Measurements from ENCODE around the gene PRKAG3. TPM values are rescaled to one million over a fixed set of nuclear protein-coding genes. Genes with fewer than 3 reads are reported as not detected.
"Not testable (repeated sequence)": the region's sequence is repeated elsewhere in the genome, so short reads cannot be mapped to it uniquely, and the experiment has no call there.

PRKAG3 gene
- total RNA-seq, 2 experiments from 2014 or later, result not detected

GRCh38 chr2:218846963-218847362 lies 15.4 kb upstream of the PRKAG3 start:
- H3K27ac Mint-ChIP-seq, result not testable (repeated sequence)

GRCh38 chr2:218844334-218844733 lies 12.7 kb upstream of the PRKAG3 start:
- H3K4me3 Mint-ChIP-seq; H3K27me3 Mint-ChIP-seq; H3K27ac Mint-ChIP-seq; H3K4me1 Mint-ChIP-seq; DNase-seq; H3K36me3 Mint-ChIP-seq; H3K9me3 Mint-ChIP-seq; ATAC-seq (ENCODE audit: low read depth); POLR2A ChIA-PET: not testable (repeated sequence)

More at GRCh38 chr2:218846963-218847362, 15.4 kb upstream of the PRKAG3 start:
- H3K27me3 Mint-ChIP-seq; H3K36me3 Mint-ChIP-seq; DNase-seq; H3K9me3 Mint-ChIP-seq; H3K4me3 Mint-ChIP-seq; ATAC-seq (ENCODE audit: low read depth); H3K4me1 Mint-ChIP-seq: not testable (repeated sequence)
- POLR2A ChIA-PET, result interaction anchor here (1.4 kb wide), 1 partner anchor 188 kb away, joined by 5 read pairs; the partner anchor contains the start of genes BCS1L and ZNF142

GRCh38 chr2:218839888-218840287 lies 8.3 kb upstream of the PRKAG3 start:
- peaks cover 4% of the 10 kb centered on the region for H3K9me3 Mint-ChIP-seq
- no peak for DNase-seq
- POLR2A ChIA-PET, result no interaction called here
- no peaks in the 10 kb centered on the region for H3K4me1 Mint-ChIP-seq
- H3K4me3 Mint-ChIP-seq, result no peak overlapping the region
- H3K36me3 Mint-ChIP-seq, result no peaks in the 10 kb centered on the region
- H3K27ac Mint-ChIP-seq, result no peak overlapping the region
- H3K27me3 Mint-ChIP-seq, result peaks cover 22% of the 10 kb centered on the region
- ATAC-seq (ENCODE audit: low read depth), result no peak

- Mint-ChIP-seq H3K4me1 (no peaks in the 10 kb centered on the region), H3K27ac (no peak overlapping the region), H3K9me3 (peaks cover 4% of the 10 kb centered on the region), H3K27me3 (peaks cover 22% of the 10 kb centered on the region), H3K36me3 (no peaks in the 10 kb centered on the region), H3K4me3 (no peak overlapping the region)
- no peak for DNase-seq
- no peak for ATAC-seq (ENCODE audit: low read depth)
- POLR2A ChIA-PET, result no interaction called here
Observed at GRCh38 chr2:218839430-218839829, 7.8 kb upstream of the PRKAG3 start.

- Mint-ChIP-seq H3K9me3 (peaks cover 1% of the 10 kb centered on the region), H3K27ac (no peak overlapping the region), H3K27me3 (peaks cover 25% of the 10 kb centered on the region), H3K4me3 (no peak overlapping the region), H3K36me3 (no peaks in the 10 kb centered on the region), H3K4me1 (no peaks in the 10 kb centered on the region)
- POLR2A ChIA-PET, result no interaction called here
- ATAC-seq (ENCODE audit: low read depth) (no peak), DNase-seq (no peak)
Observed at GRCh38 chr2:218837495-218837894, 5.9 kb upstream of the PRKAG3 start.

GRCh38 chr2:218834685-218835084 lies 3.1 kb upstream of the PRKAG3 start:
- Mint-ChIP-seq H3K27me3 (peaks cover 26% of the 10 kb centered on the region), H3K27ac (no peak overlapping the region), H3K4me1 (peaks cover 2% of the 10 kb centered on the region), H3K4me3 (no peak overlapping the region), H3K36me3 (no peaks in the 10 kb centered on the region), H3K9me3 (peaks cover 1% of the 10 kb centered on the region)
- ATAC-seq (ENCODE audit: low read depth) (no peak), DNase-seq (no peak)
- POLR2A ChIA-PET, result no interaction called here

- Mint-ChIP-seq H3K4me1 (peaks cover 2% of the 10 kb centered on the region), H3K4me3 (no peak overlapping the region), H3K36me3 (no peaks in the 10 kb centered on the region), H3K27ac (no peak overlapping the region), H3K9me3 (peaks cover 1% of the 10 kb centered on the region), H3K27me3 (peaks cover 20% of the 10 kb centered on the region)
- DNase-seq, result no peak
- no peak for ATAC-seq (ENCODE audit: low read depth)
- POLR2A ChIA-PET, result no interaction called here
Observed at GRCh38 chr2:218833023-218833609, 1.5 kb upstream of the PRKAG3 start.

- H3K4me1 Mint-ChIP-seq, result peaks cover 2% of the 10 kb centered on the region
- POLR2A ChIA-PET, result no interaction called here
- no peak for DNase-seq
- ATAC-seq (ENCODE audit: low read depth), result no peak
- H3K27ac Mint-ChIP-seq, result no peak overlapping the region
- peaks cover 14% of the 10 kb centered on the region for H3K27me3 Mint-ChIP-seq
- no peaks in the 10 kb centered on the region for H3K36me3 Mint-ChIP-seq
- H3K4me3 Mint-ChIP-seq, result no peak overlapping the region
- H3K9me3 Mint-ChIP-seq, result peaks cover under 1% of the 10 kb centered on the region
Observed at GRCh38 chr2:218832520-218832919, 917 bp upstream of the PRKAG3 start.

GRCh38 chr2:218832081-218832480 lies 478 bp upstream of the PRKAG3 start:
- peaks cover 12% of the 10 kb centered on the region for H3K27me3 Mint-ChIP-seq
- no peaks in the 10 kb centered on the region for H3K36me3 Mint-ChIP-seq
- no peak for ATAC-seq (ENCODE audit: low read depth)
- H3K4me1 Mint-ChIP-seq, result peaks cover 2% of the 10 kb centered on the region
- H3K27ac Mint-ChIP-seq, result no peak overlapping the region
- POLR2A ChIA-PET, result no interaction called here
- H3K9me3 Mint-ChIP-seq, result no peaks in the 10 kb centered on the region
- no peak overlapping the region for H3K4me3 Mint-ChIP-seq
- DNase-seq, result no peak

- H3K9me3 Mint-ChIP-seq, result no peaks in the 10 kb centered on the region
- H3K27me3 Mint-ChIP-seq, result peaks cover 11% of the 10 kb centered on the region
- H3K4me3 Mint-ChIP-seq, result no peak overlapping the region
- POLR2A ChIA-PET, result no interaction called here
- no peak for ATAC-seq (ENCODE audit: low read depth)
- H3K27ac Mint-ChIP-seq, result no peak overlapping the region
- DNase-seq, result no peak
- no peaks in the 10 kb centered on the region for H3K36me3 Mint-ChIP-seq
- peaks cover 2% of the 10 kb centered on the region for H3K4me1 Mint-ChIP-seq
Observed at GRCh38 chr2:218830526-218831306, 887 bp downstream of the PRKAG3 start.

GRCh38 chr2:218829868-218830451 lies 1.6 kb downstream of the PRKAG3 start:
- POLR2A ChIA-PET, result no interaction called here
- Mint-ChIP-seq H3K9me3 (no peaks in the 10 kb centered on the region), H3K27ac (no peak overlapping the region), H3K4me3 (no peak overlapping the region), H3K4me1 (peaks cover 2% of the 10 kb centered on the region), H3K27me3 (peaks cover 11% of the 10 kb centered on the region), H3K36me3 (no peaks in the 10 kb centered on the region)
- DNase-seq (no peak), ATAC-seq (ENCODE audit: low read depth) (no peak)

GRCh38 chr2:218828477-218828778 lies 3.2 kb downstream of the PRKAG3 start:
- H3K9me3 Mint-ChIP-seq, result no peaks in the 10 kb centered on the region
- no peaks in the 10 kb centered on the region for H3K36me3 Mint-ChIP-seq
- DNase-seq (no peak), ATAC-seq (ENCODE audit: low read depth) (no peak)
- peaks cover 2% of the 10 kb centered on the region for H3K4me1 Mint-ChIP-seq
- no peak overlapping the region for H3K4me3 Mint-ChIP-seq
- H3K27ac Mint-ChIP-seq, result no peak overlapping the region
- peaks cover 9% of the 10 kb centered on the region for H3K27me3 Mint-ChIP-seq
- POLR2A ChIA-PET, result no interaction called here

- no peak for DNase-seq
- ATAC-seq (ENCODE audit: low read depth), result no peak
- POLR2A ChIA-PET, result no interaction called here
- H3K27ac Mint-ChIP-seq, result no peak overlapping the region
- H3K4me1 Mint-ChIP-seq, result peaks cover 2% of the 10 kb centered on the region
- H3K4me3 Mint-ChIP-seq, result no peak overlapping the region
- H3K27me3 Mint-ChIP-seq, result peaks cover 8% of the 10 kb centered on the region
- H3K36me3 Mint-ChIP-seq, result no peaks in the 10 kb centered on the region
- no peaks in the 10 kb centered on the region for H3K9me3 Mint-ChIP-seq
Observed at GRCh38 chr2:218827701-218828476, 3.7 kb downstream of the PRKAG3 start.

Measured in activated naive CD8-positive, alpha-beta T cell treated with anti-CD3 and anti-CD28 coated beads, Interleukin-2, amount 10 ng/mL, durations not matched to agents 7 days and 5 days (primary cell).